ENCODE results near the gene RAB7B. TPM values are rescaled to one million over a fixed set of nuclear protein-coding genes. Genes with fewer than 3 reads are reported as not detected.

RAB7B gene
- total RNA-seq, 2 experiments from 2014 or later, result not detected

- H3K9me2 ChIP-seq (ENCODE audit: insufficient read depth, low read length), result no peaks in the 10 kb centered on the region
- intact Hi-C loops (cut with micrococcal nuclease; ENCODE audit: unreplicated experiment), result no loop called here
- no peak overlapping the region for H3K4me3 ChIP-seq (ENCODE audit: low read depth, low read length, poor library complexity, severe bottlenecking)
- H3K4me1 ChIP-seq (ENCODE audit: insufficient read depth, low read length, poor library complexity, severe bottlenecking), result no peaks in the 10 kb centered on the region
- H4K20me1 ChIP-seq (ENCODE audit: insufficient read depth, low read length), result no peaks in the 10 kb centered on the region
- ChIA-PET POLR2A (interaction anchor here (0.9 kb wide), 1 partner anchor 77 kb away, joined by 4 read pairs; no protein-coding TSS in a partner anchor), CTCF (ENCODE audit: unreplicated experiment) (no interaction called here)
- no peak for DNase-seq (ENCODE audit: low spot score)
- no TSS peak for BruUV-seq (replicated peaks)
- TF ChIP-seq EZH2phosphoT487 (IDR thresholded peaks at IDR 0.05; ENCODE audit: borderline replicate concordance, low read depth, low read length), result no peak
- no peak for TF ChIP-seq CTCF (conservative IDR thresholded peaks at IDR 0.05; ENCODE audit: low read length)
- no peaks in the 10 kb centered on the region for H3K9me3 ChIP-seq (ENCODE audit: low read length)
- H3K27ac ChIP-seq (ENCODE audit: low read depth, low read length, poor library complexity, severe bottlenecking), result no peak overlapping the region
- H2AFZ ChIP-seq (ENCODE audit: low read length), result no peak overlapping the region
- no peaks in the 10 kb centered on the region for H3K36me3 ChIP-seq (ENCODE audit: insufficient read depth, low read length)
- H3K79me2 ChIP-seq (ENCODE audit: insufficient read depth, low read depth, low read length), result no peaks in the 10 kb centered on the region
- H3K4me2 ChIP-seq (ENCODE audit: low read length), result no peak overlapping the region
Observed at GRCh38 chr1:205972081-205972480, 31.1 kb downstream of the RAB7B start.

GRCh38 chr1:205971082-205971481 is 32.1 kb downstream of the RAB7B start:
- H3K79me2 ChIP-seq (ENCODE audit: insufficient read depth, low read depth, low read length), result no peaks in the 10 kb centered on the region
- no TSS peak for BruUV-seq (replicated peaks)
- H4K20me1 ChIP-seq (ENCODE audit: insufficient read depth, low read length), result no peaks in the 10 kb centered on the region
- TF ChIP-seq CTCF (conservative IDR thresholded peaks at IDR 0.05; ENCODE audit: low read length), result no peak
- no peak for TF ChIP-seq EZH2phosphoT487 (IDR thresholded peaks at IDR 0.05; ENCODE audit: borderline replicate concordance, low read depth, low read length)
- ChIA-PET CTCF (ENCODE audit: unreplicated experiment) (no interaction called here), POLR2A (interaction anchor here (0.9 kb wide), 1 partner anchor 76 kb away, joined by 4 read pairs; no protein-coding TSS in a partner anchor)
- no peak overlapping the region for H2AFZ ChIP-seq (ENCODE audit: low read length)
- no peaks in the 10 kb centered on the region for H3K4me1 ChIP-seq (ENCODE audit: insufficient read depth, low read length, poor library complexity, severe bottlenecking)
- no peaks in the 10 kb centered on the region for H3K9me3 ChIP-seq (ENCODE audit: low read length)
- H3K4me2 ChIP-seq (ENCODE audit: low read length), result no peak overlapping the region
- H3K27ac ChIP-seq (ENCODE audit: low read depth, low read length, poor library complexity, severe bottlenecking), result no peak overlapping the region
- H3K36me3 ChIP-seq (ENCODE audit: insufficient read depth, low read length), result no peaks in the 10 kb centered on the region
- no peak overlapping the region for H3K4me3 ChIP-seq (ENCODE audit: low read depth, low read length, poor library complexity, severe bottlenecking)
- H3K9me2 ChIP-seq (ENCODE audit: insufficient read depth, low read length), result no peaks in the 10 kb centered on the region
- intact Hi-C loops (cut with micrococcal nuclease; ENCODE audit: unreplicated experiment), result no loop called here
- no peak for DNase-seq (ENCODE audit: low spot score)

GRCh38 chr1:205970486-205970885 is 32.7 kb downstream of the RAB7B start:
- no peaks in the 10 kb centered on the region for H3K9me2 ChIP-seq (ENCODE audit: insufficient read depth, low read length)
- H4K20me1 ChIP-seq (ENCODE audit: insufficient read depth, low read length), result no peaks in the 10 kb centered on the region
- H3K4me1 ChIP-seq (ENCODE audit: insufficient read depth, low read length, poor library complexity, severe bottlenecking), result no peaks in the 10 kb centered on the region
- H2AFZ ChIP-seq (ENCODE audit: low read length), result no peak overlapping the region
- no peak overlapping the region for H3K27ac ChIP-seq (ENCODE audit: low read depth, low read length, poor library complexity, severe bottlenecking)
- no peak for DNase-seq (ENCODE audit: low spot score)
- no TSS peak for BruUV-seq (replicated peaks)
- CTCF ChIA-PET (ENCODE audit: unreplicated experiment), result no interaction called here
- no peak overlapping the region for H3K4me3 ChIP-seq (ENCODE audit: low read depth, low read length, poor library complexity, severe bottlenecking)
- H3K9me3 ChIP-seq (ENCODE audit: low read length), result no peaks in the 10 kb centered on the region
- H3K4me2 ChIP-seq (ENCODE audit: low read length), result no peak overlapping the region
- H3K79me2 ChIP-seq (ENCODE audit: insufficient read depth, low read depth, low read length), result no peaks in the 10 kb centered on the region
- POLR2A ChIA-PET, result no interaction called here
- H3K36me3 ChIP-seq (ENCODE audit: insufficient read depth, low read length), result no peaks in the 10 kb centered on the region
- TF ChIP-seq CTCF (conservative IDR thresholded peaks at IDR 0.05; ENCODE audit: low read length) (no peak), EZH2phosphoT487 (IDR thresholded peaks at IDR 0.05; ENCODE audit: borderline replicate concordance, low read depth, low read length) (no peak)
- intact Hi-C loops (cut with micrococcal nuclease; ENCODE audit: unreplicated experiment), result no loop called here
